Suprapubic skin (tissue), 4 donors: ENCODE results near the gene NAPB. TPM values are rescaled to one million over a fixed set of nuclear protein-coding genes. Genes with fewer than 3 reads are reported as not detected.
A peak's percentile ranks its signal among the peaks of the same experiment; 100 is the strongest.

Experiments used
- DNase-seq, 2 donors: peaks; one replicate each; pipeline ENCODE4 v3.0.0-alpha.2; 2019; ENCODE audit warnings: low spot score in 2 of 2
- H3K27ac ChIP-seq: fragments of 200-600 bp; sonication (generic); one replicate; pipeline ENCODE4 v1.5.1; 2019
- H3K27me3 ChIP-seq: fragments of 200-600 bp; sonication (generic); one replicate; pipeline ENCODE4 v1.5.1; 2019
- H3K36me3 ChIP-seq: fragments of 200-600 bp; sonication (generic); one replicate; pipeline ENCODE4 v1.5.1; 2019
- H3K4me1 ChIP-seq: fragments of 200-600 bp; sonication (generic); one replicate; pipeline ENCODE4 v1.5.1; 2019
- H3K4me3 ChIP-seq: fragments of 200-600 bp; sonication (generic); one replicate; pipeline ENCODE4 v1.5.1; 2019; ENCODE audit warnings: mild to moderate bottlenecking
- H3K9me3 ChIP-seq: fragments of 200-600 bp; sonication (generic); one replicate; pipeline ENCODE4 v1.5.1; 2019
- CTCF ChIP-seq, 2 donors: fragments of 200-600 bp in 1 of 2; fragments of 450-650 bp in 1 of 2; sonication (generic) in 1 of 2; IDR thresholded peaks; one replicate each; pipeline ENCODE4 v1.5.1; 2016 to 2019; ENCODE audit warnings: antibody characterized with exemption in 2 of 2, mild to moderate bottlenecking in 1 of 2, moderate library complexity in 1 of 2
- EP300 ChIP-seq: sonication (generic); formaldehyde crosslinking; IDR thresholded peaks from one replicate; pipeline ENCODE4 v1.6.1; 2017; ENCODE audit warnings: antibody characterized with exemption
- POLR2A ChIP-seq, 2 donors: fragments of 450-650 bp; IDR thresholded peaks; one replicate each; pipeline ENCODE4 v1.6.1; 2017; ENCODE audit warnings: antibody characterized with exemption in 2 of 2, mild to moderate bottlenecking in 2 of 2, moderate library complexity in 2 of 2
- POLR2AphosphoS5 ChIP-seq, 3 donors: sonication (generic); formaldehyde crosslinking; IDR thresholded peaks; one replicate each; pipeline ENCODE4 v1.6.1; 2017; ENCODE audit warnings: antibody characterized with exemption in 3 of 3
- WGBS: methylation state at CpG from one replicate; pipeline ENCODE4 v1.1.5; 2018; 5-methylcytosine and 5-hydroxymethylcytosine counted together
- total RNA-seq, 4 donors: library from RNA; depleted of rRNA; stranded (reverse); fragments of >200 nt; gene quantifications; one replicate each; pipeline ENCODE4 v1.1.0, GENCODE V29; 2016

The NAPB gene
- total RNA-seq, 4 donors from 2014 or later, result 6.6 to 21.6 (median 8.9) TPM

- peaks cover 11% of the 10 kb centered on the region for H3K36me3 ChIP-seq
- H3K4me1 ChIP-seq, result peaks cover 52% of the 10 kb centered on the region
- H3K4me3 ChIP-seq, result peak overlapping the region; percentile 91
- H3K9me3 ChIP-seq, result no peaks in the 10 kb centered on the region
- H3K27me3 ChIP-seq, result no peaks in the 10 kb centered on the region
- WGBS, result 16% methylated on average over 11 of the region's 50 CpGs
- no peak for TF ChIP-seq CTCF (IDR thresholded peaks at IDR 0.05)
- peak in 1 of 3 donors; percentile 12 for TF ChIP-seq POLR2AphosphoS5 (IDR thresholded peaks at IDR 0.05)
- no peak for TF ChIP-seq POLR2A (IDR thresholded peaks at IDR 0.05)
- H3K27ac ChIP-seq, result peak overlapping the region; percentile 93
- peak in 1 of 2 donors; percentile 84 for DNase-seq
Observed at GRCh38 chr20:23362392-23363256, 58.7 kb downstream of the NAPB start.

- 0% methylated on average over 3 of the region's 114 CpGs for WGBS
- peak within 1 kb of the TSS; percentile 91 for H3K4me3 ChIP-seq
- no peaks in the 10 kb centered on the region for H3K9me3 ChIP-seq
- no peaks in the 10 kb centered on the region for H3K27me3 ChIP-seq
- peak within 1 kb of the TSS; percentile 93 for H3K27ac ChIP-seq
- TF ChIP-seq EP300 (peak; percentile 63), CTCF (IDR thresholded peaks at IDR 0.05) (peak in 1 of 2 donors; percentile 21), POLR2AphosphoS5 (IDR thresholded peaks at IDR 0.05) (peak; percentile 89 to 98 (median 96)), POLR2A (IDR thresholded peaks at IDR 0.05) (peak; percentile 15 to 90)
- peaks cover 54% of the 10 kb centered on the region for H3K4me1 ChIP-seq
- H3K36me3 ChIP-seq, result peaks cover 11% of the 10 kb centered on the region
- peak; percentile 98 to 99 for DNase-seq
Observed at GRCh38 chr20:23361476-23362391, 59.6 kb downstream of the NAPB start, which contains the start of gene GZF1. TSS of gene GZF1 (plus strand) at chr20:23362182. CDS start at chr20:23364384, 2,202 bp downstream.

- peaks cover 48% of the 10 kb centered on the region for H3K4me1 ChIP-seq
- H3K27ac ChIP-seq, result peak overlapping the region; percentile 93
- 2% methylated on average over 6 of the region's 8 CpGs for WGBS
- no peak for DNase-seq
- peaks cover 14% of the 10 kb centered on the region for H3K36me3 ChIP-seq
- H3K27me3 ChIP-seq, result no peaks in the 10 kb centered on the region
- TF ChIP-seq EP300 (no peak), POLR2A (IDR thresholded peaks at IDR 0.05) (no peak), CTCF (IDR thresholded peaks at IDR 0.05) (no peak), POLR2AphosphoS5 (IDR thresholded peaks at IDR 0.05) (no peak)
- no peaks in the 10 kb centered on the region for H3K9me3 ChIP-seq
- peak overlapping the region; percentile 91 for H3K4me3 ChIP-seq
Observed at GRCh38 chr20:23361119-23361475, 60.2 kb downstream of the NAPB start.

GRCh38 chr20:23360531-23360930 lies 60.8 kb downstream of the NAPB start:
- Histone ChIP-seq H3K9me3 (no peaks in the 10 kb centered on the region), H3K4me1 (peaks cover 43% of the 10 kb centered on the region), H3K36me3 (peaks cover 17% of the 10 kb centered on the region), H3K4me3 (peak overlapping the region; percentile 91), H3K27me3 (no peaks in the 10 kb centered on the region), H3K27ac (peak overlapping the region; percentile 93)
- 83% methylated on average over 1 of the region's 1 CpG for WGBS
- no peak for DNase-seq
- TF ChIP-seq POLR2A (IDR thresholded peaks at IDR 0.05), result no peak
- TF ChIP-seq CTCF (IDR thresholded peaks at IDR 0.05), result no peak
- TF ChIP-seq POLR2AphosphoS5 (IDR thresholded peaks at IDR 0.05), result no peak
- TF ChIP-seq EP300, result no peak
